Mesenchymal stem cell (in vitro differentiated cells and primary cell): Measurements from ENCODE around the gene EPS8L1.
"Not testable (repeated sequence)": the region's sequence is repeated elsewhere in the genome, so short reads cannot be mapped to it uniquely, and the experiment has no call there.

Experiments
- DNase-seq: peaks from one replicate; pipeline ENCODE4 v3.0.0-alpha.2; 2013
- H2AFZ ChIP-seq: one replicate; pipeline ENCODE4 v1.6.1; 2013; ENCODE audit warnings: low read depth, mild to moderate bottlenecking, control low read depth, inconsistent platforms, low read length, moderate library complexity
- H2AK5ac ChIP-seq: 2 replicates; pipeline ENCODE4 v1.6.1; 2013; ENCODE audit warnings: low read length, moderate library complexity, mild to moderate bottlenecking, inconsistent platforms; ENCODE audit not compliant: severe bottlenecking
- H2BK120ac ChIP-seq: one replicate; pipeline ENCODE4 v1.6.1; 2013; ENCODE audit warnings: low read depth, mild to moderate bottlenecking, inconsistent platforms, low read length, moderate library complexity
- H2BK12ac ChIP-seq, 2 experiments: one replicate each; pipeline ENCODE4 v1.6.1; 2013; ENCODE audit warnings: inconsistent platforms in 2 of 2, low read length in 2 of 2, mild to moderate bottlenecking in 2 of 2, moderate library complexity in 2 of 2, control low read depth in 1 of 2
- H2BK15ac ChIP-seq: one replicate; pipeline ENCODE4 v1.6.1; 2013; ENCODE audit warnings: mild to moderate bottlenecking, low read depth, inconsistent platforms; ENCODE audit not compliant: poor library complexity, severe bottlenecking
- H2BK5ac ChIP-seq: 2 replicates; pipeline ENCODE4 v1.6.1; 2013; ENCODE audit warnings: low read depth, mild to moderate bottlenecking, low read length, control low read depth, inconsistent platforms; ENCODE audit not compliant: poor library complexity, severe bottlenecking
- H3K14ac ChIP-seq, 2 experiments: one replicate each; pipeline ENCODE4 v1.6.1; 2013; ENCODE audit warnings: inconsistent platforms in 2 of 2, low read length in 2 of 2, control low read depth in 1 of 2, mild to moderate bottlenecking in 1 of 2, moderate library complexity in 1 of 2
- H3K18ac ChIP-seq, 2 experiments: one replicate each; pipeline ENCODE4 v1.6.1; 2013; ENCODE audit warnings: inconsistent platforms in 2 of 2, low read length in 2 of 2, control low read depth in 1 of 2, low read depth in 1 of 2, mild to moderate bottlenecking in 1 of 2
- H3K23ac ChIP-seq, 2 experiments: one replicate each; pipeline ENCODE4 v1.6.1; 2013; ENCODE audit warnings: inconsistent platforms in 2 of 2, low read length in 2 of 2, mild to moderate bottlenecking in 2 of 2, moderate library complexity in 2 of 2, control low read depth in 1 of 2
- H3K27ac ChIP-seq: 2 replicates; pipeline ENCODE4 v1.5.1; 2013; ENCODE audit warnings: mild to moderate bottlenecking, moderate library complexity, low read length, control low read depth, inconsistent platforms; ENCODE audit not compliant: poor library complexity, severe bottlenecking
- H3K27me3 ChIP-seq, 2 experiments: 2 replicates each; pipeline versions ENCODE4 v1.6.1 to v1.7.0; 2013; ENCODE audit warnings: low read length in 2 of 2, mild to moderate bottlenecking in 2 of 2, moderate library complexity in 2 of 2, control low read depth in 1 of 2, inconsistent platforms in 1 of 2; ENCODE audit not compliant: control insufficient read depth in 1 of 2, insufficient read depth in 1 of 2
- H3K36me3 ChIP-seq, 2 experiments: 2 replicates each; pipeline versions ENCODE4 v1.6.1 to v1.7.0; 2013; ENCODE audit warnings: low read length in 2 of 2, control low read depth in 1 of 2, inconsistent platforms in 1 of 2, low read depth in 1 of 2, mild to moderate bottlenecking in 1 of 2; ENCODE audit not compliant: insufficient read depth in 2 of 2, control insufficient read depth in 1 of 2
- H3K4ac ChIP-seq, 2 experiments: one replicate each; pipeline ENCODE4 v1.6.1; 2013; ENCODE audit warnings: inconsistent platforms in 2 of 2, low read length in 2 of 2, mild to moderate bottlenecking in 2 of 2, moderate library complexity in 2 of 2, control low read depth in 1 of 2, low read depth in 1 of 2
- H3K4me1 ChIP-seq: 2 replicates; pipeline ENCODE4 v1.6.1; 2013; ENCODE audit warnings: low read depth, low read length, control low read depth; ENCODE audit not compliant: control insufficient read depth, insufficient read depth
- H3K4me2 ChIP-seq: 2 replicates; pipeline ENCODE4 v1.6.1; 2013; ENCODE audit warnings: low read length, mild to moderate bottlenecking, inconsistent platforms; ENCODE audit not compliant: poor library complexity, severe bottlenecking
- H3K4me3 ChIP-seq, 2 experiments: 2 replicates each; pipeline versions ENCODE4 v1.5.1 to v1.7.0; 2013; ENCODE audit warnings: low read length in 2 of 2, mild to moderate bottlenecking in 2 of 2, control low read depth in 1 of 2, low read depth in 1 of 2; ENCODE audit not compliant: insufficient read depth in 1 of 2
- H3K79me1 ChIP-seq: replicated peaks from 2 replicates; pipeline ENCODE4 v1.6.1; 2013; ENCODE audit warnings: mild to moderate bottlenecking, control low read depth, low read length, inconsistent platforms; ENCODE audit not compliant: poor library complexity, severe bottlenecking
- H3K9ac ChIP-seq: 2 replicates; pipeline ENCODE4 v1.7.0; 2013; ENCODE audit warnings: mild to moderate bottlenecking, low read length, moderate library complexity
- H3K9me3 ChIP-seq: 2 replicates; pipeline ENCODE4 v1.7.0; 2013; ENCODE audit warnings: mild to moderate bottlenecking, low read length; ENCODE audit not compliant: control insufficient read depth
- H4K8ac ChIP-seq: one replicate; pipeline ENCODE4 v1.6.1; 2013; ENCODE audit warnings: inconsistent platforms, mild to moderate bottlenecking, low read length, moderate library complexity
- H4K91ac ChIP-seq: one replicate; pipeline ENCODE4 v1.6.1; 2013; ENCODE audit warnings: mild to moderate bottlenecking, low read length, inconsistent platforms
- WGBS: methylation state at CpG from one replicate; pipeline ENCODE4 v1.1.7; 2013; ENCODE audit warnings: mixed read lengths; 5-methylcytosine and 5-hydroxymethylcytosine counted together

The EPS8L1 gene

GRCh38 chr19:55060287-55060686 is 15.4 kb upstream of the EPS8L1 start:
- Histone ChIP-seq H3K79me1 (peaks cover 16% of the 10 kb centered on the region), H3K36me3 (peaks cover 23 to 35% of the 10 kb centered on the region in 2 experiments)
- H3K9ac ChIP-seq, H2BK15ac ChIP-seq, H2BK120ac ChIP-seq, H4K91ac ChIP-seq, H4K8ac ChIP-seq, H2AK5ac ChIP-seq, H3K14ac ChIP-seq, H2BK5ac ChIP-seq, H3K4me1 ChIP-seq, H3K23ac ChIP-seq, H3K18ac ChIP-seq, DNase-seq, H3K9me3 ChIP-seq, H3K4me2 ChIP-seq, H3K27me3 ChIP-seq, H2AFZ ChIP-seq, H3K4me3 ChIP-seq, H2BK12ac ChIP-seq, H3K4ac ChIP-seq, H3K27ac ChIP-seq: not testable (repeated sequence)
- 83% methylated on average over 8 of the region's 9 CpGs for WGBS

- H3K4me2 ChIP-seq: peak within 1 kb of the TSS; percentile 98
Observed at GRCh38 chr19:55062735-55063491, 12.8 kb upstream of the EPS8L1 start, which contains the start of gene RDH13. RDH13 (minus strand) TSS chr19:55063148; CDS start chr19:55063032, 116 bp downstream.

GRCh38 chr19:55063492-55063843 is 12.2 kb upstream of the EPS8L1 start:
- Histone ChIP-seq H3K9ac (no peak overlapping the region), H2AK5ac (no peak overlapping the region), H3K27me3 (peaks cover 24% of the 10 kb centered on the region in 2 experiments), H3K27ac (no peak overlapping the region), H4K8ac (no peak overlapping the region), H2BK12ac (no peak overlapping the region), H2BK15ac (no peak overlapping the region), H3K4me2 (no peak overlapping the region), H3K4me1 (peaks cover 5% of the 10 kb centered on the region), H3K4me3 (peak overlapping the region in 1 of 2 experiments; percentile 60), H3K18ac (no peak overlapping the region), H3K23ac (no peak overlapping the region), H3K79me1 (peaks cover 10% of the 10 kb centered on the region), H2BK5ac (no peak overlapping the region), H2BK120ac (no peak overlapping the region), H3K36me3 (peaks cover 2 to 9% of the 10 kb centered on the region in 2 experiments), H3K9me3 (no peaks in the 10 kb centered on the region), H3K4ac (no peak overlapping the region), H4K91ac (no peak overlapping the region), H3K14ac (no peak overlapping the region), H2AFZ (no peak overlapping the region)
- 89% methylated on average over 1 of the region's 3 CpGs for whole genome bisulfite sequencing
- DNase-seq: no peak

More at GRCh38 chr19:55062735-55063491, 12.8 kb upstream of the EPS8L1 start, which contains the start of gene RDH13:
- H3K27ac ChIP-seq: no peak within 1 kb of the TSS
- H3K9ac ChIP-seq: peak within 1 kb of the TSS; percentile 87
- WGBS: 2% methylated on average over 48 of the region's 70 CpGs
- peak; percentile 95 for DNase-seq
- peak within 1 kb of the TSS; percentile 86 to 90 for H3K4me3 ChIP-seq
- H3K79me1 ChIP-seq: peaks cover 10% of the 10 kb centered on the region
- H4K8ac ChIP-seq: peak within 1 kb of the TSS; percentile 84
- H2BK120ac ChIP-seq: no peak within 1 kb of the TSS
- H2BK5ac ChIP-seq: no peak within 1 kb of the TSS
- no peak within 1 kb of the TSS for H2AK5ac ChIP-seq
- H3K36me3 ChIP-seq: peaks cover 4 to 12% of the 10 kb centered on the region in 2 experiments
- peak within 1 kb of the TSS; percentile 21 for H2BK15ac ChIP-seq
- H3K18ac ChIP-seq: peak within 1 kb of the TSS; percentile 87 to 96
- H3K9me3 ChIP-seq: no peaks in the 10 kb centered on the region
- H3K4me1 ChIP-seq: peaks cover 5% of the 10 kb centered on the region
- H2BK12ac ChIP-seq: peak within 1 kb of the TSS in 1 of 2 experiments; percentile 3
- peak within 1 kb of the TSS; percentile 91 for H4K91ac ChIP-seq
- H3K23ac ChIP-seq: no peak within 1 kb of the TSS
- H2AFZ ChIP-seq: peak within 1 kb of the TSS; percentile 96
- peaks cover 20 to 21% of the 10 kb centered on the region in 2 experiments for H3K27me3 ChIP-seq
- peak within 1 kb of the TSS in 1 of 2 experiments; percentile 40 for H3K4ac ChIP-seq
- H3K14ac ChIP-seq: peak within 1 kb of the TSS; percentile 87 to 93

- 83% methylated on average over 9 of the region's 9 CpGs for WGBS
- H3K4me1 ChIP-seq: peaks cover 13% of the 10 kb centered on the region
- H3K27ac ChIP-seq: not testable (repeated sequence)
Observed at GRCh38 chr19:55065516-55065915, 10.2 kb upstream of the EPS8L1 start.

More at GRCh38 chr19:55065516-55065915, 10.2 kb upstream of the EPS8L1 start:
- not testable (repeated sequence) for H3K14ac ChIP-seq, H3K4me2 ChIP-seq, H3K4ac ChIP-seq, H2BK12ac ChIP-seq, H2AFZ ChIP-seq, DNase-seq, H2AK5ac ChIP-seq, H3K36me3 ChIP-seq, H3K23ac ChIP-seq, H3K4me3 ChIP-seq, H2BK15ac ChIP-seq, H3K18ac ChIP-seq, H4K91ac ChIP-seq, H3K79me1 ChIP-seq, H2BK5ac ChIP-seq, H4K8ac ChIP-seq, H2BK120ac ChIP-seq, H3K9me3 ChIP-seq, H3K9ac ChIP-seq
- peaks cover 38 to 40% of the 10 kb centered on the region in 2 experiments for H3K27me3 ChIP-seq
